ENCODE data around the gene IL6R. TPM values are rescaled to one million over a fixed set of nuclear protein-coding genes. Genes with fewer than 3 reads are reported as not detected.

IL6R gene
- total RNA-seq, 1 experiment from 2014 or later = 5.0 TPM

DNA sequence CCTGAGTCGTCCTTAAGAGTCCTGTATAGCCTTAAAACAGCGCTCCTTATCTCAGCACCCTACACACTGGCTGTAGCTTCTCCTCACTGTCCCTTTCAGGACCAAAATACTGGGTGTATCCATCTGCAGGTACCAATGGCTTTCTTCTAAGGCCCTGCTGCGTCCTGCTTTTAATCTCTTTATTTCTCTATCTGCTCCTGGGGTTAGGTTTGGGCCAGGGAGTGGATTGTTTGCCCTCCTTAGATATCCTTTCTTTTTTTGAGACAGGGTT lies 12.1 kb downstream of the IL6R start:
- CTCF ChIA-PET = no interaction called here
- Mint-ChIP-seq H3K27ac (ENCODE audit: unreplicated experiment) (no peak overlapping the region), H3K27me3 (ENCODE audit: unreplicated experiment) (no peaks in the 10 kb centered on the region), H3K36me3 (ENCODE audit: insufficient read depth, unreplicated experiment) (peaks cover 31% of the 10 kb centered on the region), H3K4me3 (ENCODE audit: low read depth, unreplicated experiment) (no peak overlapping the region), H3K9me3 (ENCODE audit: low read depth, unreplicated experiment) (no peaks in the 10 kb centered on the region), H3K4me1 (ENCODE audit: low read depth, unreplicated experiment) (peaks cover 45% of the 10 kb centered on the region)
- intact Hi-C loops (cut with micrococcal nuclease; ENCODE audit: unreplicated experiment) = no loop called here
- no TSS peak for BruUV-seq (replicated peaks)
- TF ChIP-seq, protein P1, sequence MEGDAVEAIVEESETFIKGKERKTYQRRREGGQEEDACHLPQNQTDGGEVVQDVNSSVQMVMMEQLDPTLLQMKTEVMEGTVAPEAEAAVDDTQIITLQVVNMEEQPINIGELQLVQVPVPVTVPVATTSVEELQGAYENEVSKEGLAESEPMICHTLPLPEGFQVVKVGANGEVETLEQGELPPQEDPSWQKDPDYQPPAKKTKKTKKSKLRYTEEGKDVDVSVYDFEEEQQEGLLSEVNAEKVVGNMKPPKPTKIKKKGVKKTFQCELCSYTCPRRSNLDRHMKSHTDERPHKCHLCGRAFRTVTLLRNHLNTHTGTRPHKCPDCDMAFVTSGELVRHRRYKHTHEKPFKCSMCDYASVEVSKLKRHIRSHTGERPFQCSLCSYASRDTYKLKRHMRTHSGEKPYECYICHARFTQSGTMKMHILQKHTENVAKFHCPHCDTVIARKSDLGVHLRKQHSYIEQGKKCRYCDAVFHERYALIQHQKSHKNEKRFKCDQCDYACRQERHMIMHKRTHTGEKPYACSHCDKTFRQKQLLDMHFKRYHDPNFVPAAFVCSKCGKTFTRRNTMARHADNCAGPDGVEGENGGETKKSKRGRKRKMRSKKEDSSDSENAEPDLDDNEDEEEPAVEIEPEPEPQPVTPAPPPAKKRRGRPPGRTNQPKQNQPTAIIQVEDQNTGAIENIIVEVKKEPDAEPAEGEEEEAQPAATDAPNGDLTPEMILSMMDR (IDR thresholded peaks at IDR 0.05; ENCODE audit: unreplicated experiment) = no peak
- DNase-seq = no peak

DNA sequence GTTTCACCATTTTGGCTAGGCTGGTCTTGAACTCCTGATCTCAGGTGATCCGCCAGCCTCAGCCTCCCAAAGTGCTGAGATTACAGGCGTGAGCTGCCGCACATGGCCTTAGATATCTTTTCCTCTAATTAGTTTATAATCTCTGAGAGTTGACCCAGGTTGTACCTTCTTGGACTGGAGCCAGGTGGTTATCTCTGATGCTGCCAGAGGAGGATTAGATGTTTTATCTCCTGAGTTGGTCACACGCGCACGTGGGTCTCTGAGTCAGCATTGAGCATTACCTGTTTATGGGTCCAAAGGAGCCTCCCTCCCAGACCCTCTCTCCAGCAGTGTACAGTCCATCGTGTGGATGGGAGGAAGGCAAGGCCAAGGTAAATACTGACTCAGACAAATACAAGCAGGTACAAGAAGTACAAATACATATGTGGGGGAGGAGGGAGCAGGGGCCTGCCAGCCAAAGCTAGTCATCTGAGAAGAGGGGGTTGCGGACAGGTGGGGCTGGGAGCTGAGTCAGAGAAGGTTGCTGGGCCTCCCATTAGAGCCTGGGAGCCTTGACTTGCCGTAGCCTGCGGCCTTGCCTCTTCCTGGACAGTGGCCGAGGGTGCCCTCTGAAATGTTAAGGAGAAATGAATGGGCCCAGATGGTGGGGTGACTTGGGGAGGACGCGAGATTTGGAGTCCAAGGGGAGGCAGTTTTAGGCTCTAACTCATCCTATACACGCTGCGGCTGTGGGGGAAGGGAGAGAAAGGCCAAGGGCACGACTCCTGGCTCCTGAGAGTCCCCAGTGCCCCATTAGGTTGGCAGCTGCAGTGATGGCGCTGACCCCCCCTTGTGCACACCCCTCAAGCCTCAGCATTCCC lies 13.1 kb downstream of the IL6R start:
- H3K4me3 Mint-ChIP-seq (ENCODE audit: low read depth, unreplicated experiment) = peak overlapping the region; percentile 39
- BruUV-seq (replicated peaks) = no TSS peak
- H3K4me1 Mint-ChIP-seq (ENCODE audit: low read depth, unreplicated experiment) = peaks cover 55% of the 10 kb centered on the region
- TF ChIP-seq, protein P1 (IDR thresholded peaks at IDR 0.05; ENCODE audit: unreplicated experiment) = no peak
- CTCF ChIA-PET = interaction anchor here (0.6 to 1.7 kb wide), 7 partner anchors 9 to 83 kb away, joined by 3 to 6 read pairs (median 3); no protein-coding TSS in a partner anchor
- no peaks in the 10 kb centered on the region for H3K27me3 Mint-ChIP-seq (ENCODE audit: unreplicated experiment)
- no peaks in the 10 kb centered on the region for H3K9me3 Mint-ChIP-seq (ENCODE audit: low read depth, unreplicated experiment)
- intact Hi-C loops (cut with micrococcal nuclease; ENCODE audit: unreplicated experiment) = no loop called here
- peak; percentile 94 for DNase-seq
- H3K27ac Mint-ChIP-seq (ENCODE audit: unreplicated experiment) = peak overlapping the region; percentile 92
- peaks cover 31% of the 10 kb centered on the region for H3K36me3 Mint-ChIP-seq (ENCODE audit: insufficient read depth, unreplicated experiment)

DNA sequence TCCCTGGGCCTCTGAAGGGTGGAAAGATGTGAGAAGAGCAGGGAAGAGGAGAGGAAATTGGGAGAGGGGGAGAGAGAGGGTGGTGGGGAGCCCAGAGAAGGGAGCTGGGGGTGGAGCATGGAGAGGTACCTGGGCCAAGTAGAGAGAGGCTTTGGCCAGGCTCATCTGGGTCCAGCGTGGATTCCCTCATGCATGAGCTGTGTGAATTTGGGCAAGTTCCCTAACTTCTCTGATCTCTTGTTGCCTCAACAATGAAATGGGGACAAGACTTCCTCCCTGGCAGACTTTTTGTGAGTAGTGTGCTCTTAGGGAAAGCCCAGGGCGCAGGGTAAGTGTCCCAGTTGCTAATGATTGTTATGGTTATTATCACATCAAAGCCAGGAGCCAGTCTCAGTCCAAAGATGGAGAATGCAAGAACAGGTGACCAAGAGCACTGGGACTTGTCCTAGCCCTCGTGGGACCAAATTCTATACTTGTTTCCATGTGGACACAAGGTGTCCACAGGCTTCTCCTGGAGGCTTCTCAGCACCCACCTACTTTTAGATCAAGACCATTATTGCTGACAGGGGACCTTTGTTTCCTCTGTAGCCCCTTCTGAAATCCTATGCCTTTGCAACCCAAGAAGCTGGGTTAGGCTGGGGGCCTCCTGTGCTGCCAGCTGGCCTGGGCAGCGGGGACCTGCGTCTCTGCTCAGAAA lies 13.9 kb downstream of the IL6R start:
- H3K4me3 Mint-ChIP-seq (ENCODE audit: low read depth, unreplicated experiment) = peak overlapping the region; percentile 39
- CTCF ChIA-PET = interaction anchor here (0.6 to 1.7 kb wide), 9 partner anchors 9 to 84 kb away, joined by 3 to 9 read pairs (median 3); no protein-coding TSS in a partner anchor
- no peaks in the 10 kb centered on the region for H3K27me3 Mint-ChIP-seq (ENCODE audit: unreplicated experiment)
- H3K27ac Mint-ChIP-seq (ENCODE audit: unreplicated experiment) = peak overlapping the region; percentile 92
- intact Hi-C loops (cut with micrococcal nuclease; ENCODE audit: unreplicated experiment) = no loop called here
- TF ChIP-seq, protein P1 (IDR thresholded peaks at IDR 0.05; ENCODE audit: unreplicated experiment) = no peak
- no peak for DNase-seq
- peaks cover 63% of the 10 kb centered on the region for H3K4me1 Mint-ChIP-seq (ENCODE audit: low read depth, unreplicated experiment)
- no TSS peak for BruUV-seq (replicated peaks)
- peaks cover 31% of the 10 kb centered on the region for H3K36me3 Mint-ChIP-seq (ENCODE audit: insufficient read depth, unreplicated experiment)
- no peaks in the 10 kb centered on the region for H3K9me3 Mint-ChIP-seq (ENCODE audit: low read depth, unreplicated experiment)

DNA sequence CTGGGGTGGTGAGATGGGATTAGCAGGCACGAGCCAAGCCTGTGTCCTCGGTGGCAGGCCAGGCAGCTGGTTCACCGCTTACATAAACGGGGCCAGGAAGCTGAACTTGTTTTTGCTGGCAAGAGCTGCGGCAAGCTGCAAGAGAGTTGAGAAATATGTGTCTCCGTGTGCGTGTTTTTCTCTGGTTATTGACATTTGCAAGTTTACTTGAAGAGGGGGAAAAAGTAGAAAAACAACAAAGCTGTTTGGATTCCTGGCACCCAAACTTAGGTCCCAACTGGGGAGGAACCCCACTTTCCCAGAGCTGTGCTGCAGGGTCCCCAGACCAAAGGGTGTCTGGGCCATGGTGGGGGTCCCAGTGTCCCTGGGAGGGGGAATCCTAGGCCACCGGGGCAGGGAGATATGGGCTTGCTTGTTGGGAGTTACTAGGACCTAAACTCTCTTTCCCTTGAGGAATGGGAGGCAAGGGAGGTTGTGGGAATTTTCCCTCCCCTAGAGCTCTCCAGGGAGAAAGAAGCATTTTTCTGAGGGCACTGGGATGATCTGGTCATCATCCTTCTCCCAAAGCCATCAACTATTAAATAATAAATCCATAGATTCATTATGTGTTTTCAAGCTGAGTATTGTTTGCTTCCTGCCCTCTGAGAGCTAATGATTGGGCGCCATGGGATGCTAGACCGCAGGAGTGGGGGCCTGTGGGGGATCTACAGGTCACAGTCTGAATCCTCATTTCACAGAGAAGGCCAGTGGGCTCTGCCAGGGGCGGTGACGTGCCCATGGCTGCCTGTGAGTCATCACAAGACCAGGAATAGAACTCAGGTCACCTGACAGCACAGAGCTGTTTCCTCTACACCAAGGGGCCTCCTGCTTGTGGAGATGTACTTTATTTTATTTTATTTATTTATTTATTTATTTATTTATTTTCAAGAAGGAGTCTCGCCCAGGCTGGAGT lies 14.8 kb downstream of the IL6R start:
- intact Hi-C loops (cut with micrococcal nuclease; ENCODE audit: unreplicated experiment) = no loop called here
- BruUV-seq (replicated peaks) = no TSS peak
- CTCF ChIA-PET = interaction anchor here (0.6 to 1.7 kb wide), 9 partner anchors 11 to 140 kb away, joined by 3 to 15 read pairs (median 5); no protein-coding TSS in a partner anchor
- peak; percentile 81 for DNase-seq
- Mint-ChIP-seq H3K36me3 (ENCODE audit: insufficient read depth, unreplicated experiment) (peaks cover 33% of the 10 kb centered on the region), H3K4me3 (ENCODE audit: low read depth, unreplicated experiment) (peak overlapping the region; percentile 39), H3K27me3 (ENCODE audit: unreplicated experiment) (no peaks in the 10 kb centered on the region), H3K9me3 (ENCODE audit: low read depth, unreplicated experiment) (no peaks in the 10 kb centered on the region), H3K27ac (ENCODE audit: unreplicated experiment) (peak overlapping the region; percentile 88), H3K4me1 (ENCODE audit: low read depth, unreplicated experiment) (peaks cover 72% of the 10 kb centered on the region)
- TF ChIP-seq, protein P1 (IDR thresholded peaks at IDR 0.05; ENCODE audit: unreplicated experiment) = no peak

All from Calu3 (cell line).